ENCODE data around the gene TMEM244. TPM values are rescaled to one million over a fixed set of nuclear protein-coding genes. Genes with fewer than 3 reads are reported as not detected.

Gene TMEM244
- total RNA-seq, 1 donor from 2014 or later, result not detected

DNA sequence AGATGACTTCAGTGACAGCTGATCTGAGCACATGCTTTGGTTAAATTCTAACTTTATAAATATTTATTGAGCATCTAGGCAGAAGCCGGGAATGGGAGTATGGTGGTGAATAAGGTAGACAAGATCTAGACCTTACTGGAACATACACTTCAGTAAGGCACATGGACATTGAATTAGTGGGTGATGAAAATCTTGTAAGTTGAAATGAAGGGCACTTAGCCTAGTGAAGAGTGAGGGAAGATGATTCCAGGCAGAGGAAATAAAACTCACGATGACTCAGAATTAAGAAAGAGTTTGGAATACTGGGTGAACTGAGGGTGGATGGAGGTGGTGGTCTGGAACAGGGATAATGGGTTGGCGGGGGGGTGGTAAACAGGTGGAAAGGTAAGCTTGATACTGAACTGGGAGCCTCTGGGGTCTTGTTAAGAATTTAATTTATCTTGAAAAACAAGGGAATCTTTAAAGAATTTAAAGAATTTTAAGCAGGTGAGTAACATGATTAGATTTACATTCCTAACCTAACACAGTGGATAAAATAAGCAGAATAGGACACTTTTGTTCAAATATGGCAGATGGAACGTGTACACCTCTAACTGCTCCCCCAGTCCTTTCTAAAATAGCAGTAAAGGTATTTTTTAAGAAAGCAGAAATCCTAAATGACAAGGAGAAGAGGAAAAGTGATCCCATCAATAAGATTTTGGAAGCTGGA, 75.9 kb downstream of the TMEM244 start:
- Histone ChIP-seq H3K36me3 (no peaks in the 10 kb centered on the region), H3K4me3 (no peak overlapping the region), H3K27me3 (ENCODE audit: low read depth) (peaks cover 11% of the 10 kb centered on the region), H3K27ac (replicated peaks) (no peak overlapping the region), H3K4me1 (no peaks in the 10 kb centered on the region), H3K9me3 (replicated peaks) (peaks cover 6% of the 10 kb centered on the region)
- TF ChIP-seq, protein P1, sequence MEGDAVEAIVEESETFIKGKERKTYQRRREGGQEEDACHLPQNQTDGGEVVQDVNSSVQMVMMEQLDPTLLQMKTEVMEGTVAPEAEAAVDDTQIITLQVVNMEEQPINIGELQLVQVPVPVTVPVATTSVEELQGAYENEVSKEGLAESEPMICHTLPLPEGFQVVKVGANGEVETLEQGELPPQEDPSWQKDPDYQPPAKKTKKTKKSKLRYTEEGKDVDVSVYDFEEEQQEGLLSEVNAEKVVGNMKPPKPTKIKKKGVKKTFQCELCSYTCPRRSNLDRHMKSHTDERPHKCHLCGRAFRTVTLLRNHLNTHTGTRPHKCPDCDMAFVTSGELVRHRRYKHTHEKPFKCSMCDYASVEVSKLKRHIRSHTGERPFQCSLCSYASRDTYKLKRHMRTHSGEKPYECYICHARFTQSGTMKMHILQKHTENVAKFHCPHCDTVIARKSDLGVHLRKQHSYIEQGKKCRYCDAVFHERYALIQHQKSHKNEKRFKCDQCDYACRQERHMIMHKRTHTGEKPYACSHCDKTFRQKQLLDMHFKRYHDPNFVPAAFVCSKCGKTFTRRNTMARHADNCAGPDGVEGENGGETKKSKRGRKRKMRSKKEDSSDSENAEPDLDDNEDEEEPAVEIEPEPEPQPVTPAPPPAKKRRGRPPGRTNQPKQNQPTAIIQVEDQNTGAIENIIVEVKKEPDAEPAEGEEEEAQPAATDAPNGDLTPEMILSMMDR (IDR thresholded peaks at IDR 0.05; ENCODE audit: borderline replicate concordance), result no peak
- DNase-seq, result no peak
- intact Hi-C loops (cut with micrococcal nuclease), result no loop called here

Other genes with a start within 250 kb of the TMEM244 start
- 5.6 TPM for gene ARHGAP18, start 151.1 kb downstream of the TMEM244 start, total RNA-seq
- gene L3MBTL3, start 157.3 kb upstream of the TMEM244 start, total RNA-seq, result 3.2 TPM

Measured in left ventricle myocardium inferior (tissue), 1 donor.